GM23338 (cell line): ENCODE results near the gene NEIL3. TPM values are rescaled to one million over a fixed set of nuclear protein-coding genes. Genes with fewer than 3 reads are reported as not detected.

Source experiments
- ATAC-seq: fragments of 200-7000 bp; cut with Tn5 transposase; 3 replicates; pipeline ENCODE4 v1.9.1; 2020
- DNase-seq: peaks from one replicate; pipeline ENCODE4 v3.0.0-alpha.2; 2015; ENCODE audit warnings: low spot score
- H2AFZ ChIP-seq: fragments of 200-600 bp; sonication (generic); 2 replicates; pipeline ENCODE4 v1.8.0; 2016; ENCODE audit warnings: antibody characterized with exemption, mild to moderate bottlenecking, moderate library complexity
- H3F3A ChIP-seq: fragments of 200-600 bp; sonication (generic); replicated peaks from 2 replicates; pipeline ENCODE4 v1.8.0; 2017; ENCODE audit warnings: antibody characterized with exemption, mixed run types, low read depth
- H3K27ac ChIP-seq: fragments of 200-600 bp; sonication (generic); 2 replicates; pipeline ENCODE4 v1.6.1; 2016; ENCODE audit warnings: low read depth
- H3K27me3 ChIP-seq: fragments of 200-600 bp; sonication (generic); 2 replicates; pipeline ENCODE4 v1.8.0; 2016; ENCODE audit warnings: mild to moderate bottlenecking, mixed run types, moderate library complexity; ENCODE audit not compliant: insufficient read depth
- H3K36me3 ChIP-seq: fragments of 200-600 bp; sonication (generic); 2 replicates; pipeline ENCODE4 v1.8.0; 2016; ENCODE audit warnings: mild to moderate bottlenecking; ENCODE audit not compliant: insufficient read depth
- H3K4me1 ChIP-seq: fragments of 200-600 bp; sonication (generic); 2 replicates; pipeline ENCODE4 v1.8.0; 2016; ENCODE audit warnings: mild to moderate bottlenecking, moderate library complexity; ENCODE audit not compliant: insufficient read depth
- H3K4me2 ChIP-seq: fragments of 200-600 bp; sonication (generic); 2 replicates; pipeline ENCODE4 v1.7.1; 2017; ENCODE audit warnings: mixed run types
- H3K4me3 ChIP-seq: fragments of 200-600 bp; sonication (generic); 2 replicates; pipeline ENCODE4 v1.6.1; 2016; ENCODE audit warnings: mixed run types
- H3K79me2 ChIP-seq: fragments of 200-600 bp; sonication (generic); replicated peaks from 2 replicates; pipeline ENCODE4 v1.8.0; 2017; ENCODE audit warnings: mild to moderate bottlenecking; ENCODE audit not compliant: insufficient read depth
- H3K9me2 ChIP-seq: fragments of 200-600 bp; sonication (generic); 2 replicates; pipeline ENCODE4 v1.8.0; 2017; ENCODE audit not compliant: insufficient read depth
- H4K20me1 ChIP-seq: fragments of 200-600 bp; sonication (generic); replicated peaks from 2 replicates; pipeline ENCODE4 v1.8.0; 2017; ENCODE audit warnings: mild to moderate bottlenecking; ENCODE audit not compliant: insufficient read depth
- H3K27ac Mint-ChIP-seq: 2 replicates; pipeline ENCODE4 v1.8.0; 2020; ENCODE audit warnings: inconsistent platforms, mild to moderate bottlenecking, moderate library complexity, mixed read lengths
- H3K27me3 Mint-ChIP-seq: 3 replicates; pipeline ENCODE4 v1.8.0; 2022; ENCODE audit warnings: low read depth, mild to moderate bottlenecking, moderate library complexity, mixed read lengths, inconsistent platforms; ENCODE audit not compliant: insufficient read depth, poor library complexity
- H3K36me3 Mint-ChIP-seq: 3 replicates; pipeline ENCODE4 v1.8.0; 2021; ENCODE audit warnings: low read depth, mild to moderate bottlenecking, inconsistent platforms, moderate library complexity, mixed read lengths
- H3K4me1 Mint-ChIP-seq: 3 replicates; pipeline ENCODE4 v1.8.0; 2020; ENCODE audit warnings: mild to moderate bottlenecking, inconsistent platforms, mixed read lengths
- H3K4me3 Mint-ChIP-seq: 3 replicates; pipeline ENCODE4 v1.8.0; 2021; ENCODE audit warnings: moderate library complexity, mild to moderate bottlenecking, inconsistent platforms, mixed read lengths
- H3K9me3 Mint-ChIP-seq: 3 replicates; pipeline ENCODE4 v1.8.0; 2020; ENCODE audit warnings: moderate library complexity, mild to moderate bottlenecking, inconsistent platforms, mixed read lengths
- CREB1 ChIP-seq: fragments of 250-450 bp; sonication (Bioruptor Pico); IDR thresholded peaks from 2 replicates; pipeline ENCODE4 v1.5.0; 2020; ENCODE audit warnings: low read depth, mild to moderate bottlenecking, moderate library complexity
- CTCF ChIP-seq, 2 experiments: fragments of 200-600 bp in 1 of 2; sonication (generic) in 1 of 2; conservative IDR thresholded peaks; 2 replicates each; pipeline versions ENCODE4 v1.5.1 to v1.6.1; 2016 to 2017; ENCODE audit warnings: antibody characterized with exemption in 2 of 2, low read depth in 2 of 2, mild to moderate bottlenecking in 2 of 2, moderate library complexity in 1 of 2
- EZH2 ChIP-seq: fragments of 200-600 bp; sonication (generic); IDR thresholded peaks from one replicate; pipeline ENCODE4 v1.8.0; 2017; ENCODE audit warnings: antibody characterized with exemption, mild to moderate bottlenecking, low read depth; ENCODE audit not compliant: unreplicated experiment
- JUNB ChIP-seq: IDR thresholded peaks from one replicate; pipeline ENCODE4 v1.6.1; 2016; ENCODE audit warnings: antibody characterized with exemption; ENCODE audit not compliant: unreplicated experiment
- NANOG ChIP-seq: IDR thresholded peaks from 2 replicates; pipeline ENCODE4 v1.6.1; 2016; ENCODE audit warnings: antibody characterized with exemption, borderline replicate concordance
- POLR2AphosphoS5 ChIP-seq: IDR thresholded peaks from 2 replicates; pipeline ENCODE4 v1.6.1; 2016; ENCODE audit warnings: antibody characterized with exemption, low read depth
- REST ChIP-seq: IDR thresholded peaks from one replicate; pipeline ENCODE4 v1.6.1; 2018; ENCODE audit warnings: antibody characterized with exemption; ENCODE audit not compliant: unreplicated experiment
- STAT1 ChIP-seq: IDR thresholded peaks from one replicate; pipeline ENCODE4 v1.6.1; 2016; ENCODE audit warnings: antibody characterized with exemption; ENCODE audit not compliant: unreplicated experiment
- ZNF331 ChIP-seq: fragments of 250-450 bp; sonication (Bioruptor Pico); IDR thresholded peaks from 2 replicates; pipeline ENCODE4 v1.5.0; 2020; ENCODE audit warnings: low read depth, mild to moderate bottlenecking, moderate library complexity
- ZNF462 ChIP-seq: fragments of 250-450 bp; sonication (Bioruptor Pico); IDR thresholded peaks from 2 replicates; pipeline ENCODE4 v1.5.0; 2020; ENCODE audit warnings: mild to moderate bottlenecking, moderate library complexity
- polyA plus RNA-seq: library from polyadenylated mRNA; unstranded; fragments of >200 nt; fragmentation: Nextera tagmentation; extraction: Ambion mirVana; gene quantifications from 2 replicates; pipeline ENCODE4 v1.2.1, GENCODE V29; 2016
- total RNA-seq: library from RNA; depleted of rRNA; stranded (reverse); fragments of >200 nt; shearing (Covaris generic); gene quantifications from 2 replicates; pipeline ENCODE4 v1.2.3, GENCODE V29; 2014
- TF ChIP-seq, protein P1 (sequence below): IDR thresholded peaks from 2 replicates; pipeline ENCODE4 v1.6.1; 2016; ENCODE audit warnings: antibody characterized with exemption

The NEIL3 gene
- total and polyA plus RNA-seq, 2 experiments from 2014 or later = 11.8 to 15.4 TPM

DNA sequence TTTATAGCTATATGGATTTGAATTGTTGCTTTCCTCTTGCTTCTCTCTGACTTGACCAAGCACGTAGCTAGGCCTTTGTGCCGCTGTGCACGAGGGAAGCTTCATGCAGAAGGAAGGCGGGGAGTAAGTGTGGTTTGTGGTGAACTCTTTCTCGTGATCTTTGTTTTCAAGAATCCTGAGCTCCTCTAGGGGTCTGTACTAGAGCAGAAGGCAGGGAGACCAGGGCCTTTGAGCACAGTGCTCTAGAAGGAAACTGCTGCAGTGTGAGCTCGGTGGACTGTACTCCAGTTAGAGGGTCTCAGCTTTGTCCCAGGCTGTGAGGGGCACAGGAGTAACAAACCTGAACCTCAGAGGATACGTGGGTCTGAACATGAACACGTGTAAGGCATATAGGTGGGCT, 83.6 kb downstream of the NEIL3 start:
- H3K36me3 ChIP-seq = no peaks in the 10 kb centered on the region
- H3K27ac Mint-ChIP-seq = no peak overlapping the region
- no peak for DNase-seq

More for the DNA sequence above, 83.6 kb downstream of the NEIL3 start:
- no peaks in the 10 kb centered on the region for H4K20me1 ChIP-seq
- H3K9me3 Mint-ChIP-seq = no peaks in the 10 kb centered on the region
- no peaks in the 10 kb centered on the region for H3K9me2 ChIP-seq
- H3K4me2 ChIP-seq = no peak overlapping the region
- H3K27ac ChIP-seq = no peak overlapping the region
- H3K36me3 Mint-ChIP-seq = no peaks in the 10 kb centered on the region
- no peaks in the 10 kb centered on the region for H3K4me1 Mint-ChIP-seq
- H3K27me3 Mint-ChIP-seq = no peaks in the 10 kb centered on the region
- no peak overlapping the region for H3K4me3 ChIP-seq
- H2AFZ ChIP-seq = no peak overlapping the region
- no peak overlapping the region for H3K4me3 Mint-ChIP-seq
- H3F3A ChIP-seq = no peaks in the 10 kb centered on the region
- no peak for ATAC-seq
- no peaks in the 10 kb centered on the region for H3K4me1 ChIP-seq
- H3K27me3 ChIP-seq = no peaks in the 10 kb centered on the region
- H3K79me2 ChIP-seq = no peaks in the 10 kb centered on the region
- TF ChIP-seq STAT1 (no peak), EZH2 (no peak), JUNB (no peak), REST (no peak), ZNF331 (CRISPR knock-in tag) (no peak), CREB1 (CRISPR knock-in tag) (no peak), POLR2AphosphoS5 (no peak), ZNF462 (no peak), NANOG (no peak), CTCF (conservative IDR thresholded peaks at IDR 0.05; ENCODE audit: low read depth in 2 of 2) (no peak)
- TF ChIP-seq, protein P1, sequence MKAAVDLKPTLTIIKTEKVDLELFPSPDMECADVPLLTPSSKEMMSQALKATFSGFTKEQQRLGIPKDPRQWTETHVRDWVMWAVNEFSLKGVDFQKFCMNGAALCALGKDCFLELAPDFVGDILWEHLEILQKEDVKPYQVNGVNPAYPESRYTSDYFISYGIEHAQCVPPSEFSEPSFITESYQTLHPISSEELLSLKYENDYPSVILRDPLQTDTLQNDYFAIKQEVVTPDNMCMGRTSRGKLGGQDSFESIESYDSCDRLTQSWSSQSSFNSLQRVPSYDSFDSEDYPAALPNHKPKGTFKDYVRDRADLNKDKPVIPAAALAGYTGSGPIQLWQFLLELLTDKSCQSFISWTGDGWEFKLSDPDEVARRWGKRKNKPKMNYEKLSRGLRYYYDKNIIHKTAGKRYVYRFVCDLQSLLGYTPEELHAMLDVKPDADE = no peak
